ENCODE data around the gene PRKG1. TPM values are rescaled to one million over a fixed set of nuclear protein-coding genes. Genes with fewer than 3 reads are reported as not detected.
A peak's percentile ranks its signal among the peaks of the same experiment; 100 is the strongest.

The PRKG1 gene
- total and polyA plus RNA-seq, 2 experiments from 2014 or later = 10.7 to 21.8 TPM

DNA sequence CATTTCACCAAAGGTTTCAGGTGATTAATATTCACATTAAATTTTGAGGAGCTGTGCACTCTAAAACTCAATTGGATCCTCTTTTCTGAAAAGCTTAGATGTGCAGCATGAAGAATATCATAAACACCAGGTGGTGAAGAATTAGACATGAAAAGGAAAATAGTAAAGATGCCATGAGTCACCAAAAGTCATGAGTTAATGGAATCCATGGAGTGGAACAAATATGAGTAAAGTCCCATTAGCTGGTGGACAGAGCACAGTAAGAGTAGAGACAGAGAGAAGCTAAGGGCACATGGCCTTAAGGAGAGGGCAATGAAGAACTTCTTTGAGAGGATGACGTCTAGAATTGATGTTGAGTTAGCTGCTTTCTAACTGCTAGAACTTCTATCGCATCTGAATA is 353.5 kb downstream of the PRKG1 start:
- in situ Hi-C loops (cut with MboI) = no loop called here
- H3K9me2 ChIP-seq (ENCODE audit: insufficient read depth) = no peaks in the 10 kb centered on the region
- peaks cover 7% of the 10 kb centered on the region; the same call in 1 of the 2 replicates for H3K4me1 ChIP-seq (ENCODE audit: insufficient read depth)

DNA sequence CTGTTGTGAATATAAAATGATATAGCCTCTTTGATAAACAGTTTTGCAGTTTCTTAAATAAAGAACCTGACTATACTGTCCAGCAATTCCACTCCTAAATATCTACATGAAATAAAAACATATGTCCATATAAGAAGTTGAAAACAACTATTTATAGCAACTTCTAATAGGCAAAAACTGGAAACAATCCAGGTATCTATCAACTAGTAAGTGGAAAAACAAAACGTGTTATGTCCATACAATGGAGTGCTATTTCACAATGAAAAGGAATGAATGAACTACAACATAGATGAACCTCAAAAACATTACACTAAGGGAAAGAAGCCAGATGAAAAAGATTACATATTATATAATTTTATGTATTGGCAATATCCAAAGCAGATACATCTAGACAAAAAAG is 356.2 kb downstream of the PRKG1 start:
- Histone ChIP-seq H4K20me1 (ENCODE audit: insufficient read depth) (no peaks in the 10 kb centered on the region), H3K9ac (no peak overlapping the region), H3K4me1 (ENCODE audit: insufficient read depth) (peaks cover 1% of the 10 kb centered on the region; the same call in 1 of the 2 replicates), H3F3A (ENCODE audit: insufficient read depth) (no peaks in the 10 kb centered on the region), H3K27ac (no peak overlapping the region), H3K4me3 (no peak overlapping the region), H3K9me2 (ENCODE audit: insufficient read depth) (no peaks in the 10 kb centered on the region), H3K79me2 (ENCODE audit: insufficient read depth) (no peaks in the 10 kb centered on the region), H3K27me3 (replicated peaks; ENCODE audit: insufficient read depth) (no peaks in the 10 kb centered on the region), H3K4me2 (ENCODE audit: unreplicated experiment) (no peak overlapping the region), H3K9me3 (ENCODE audit: low read depth) (no peaks in the 10 kb centered on the region), H2AFZ (no peak overlapping the region), H3K36me3 (ENCODE audit: low read depth) (no peaks in the 10 kb centered on the region)
- DNase-seq = no peak
- in situ Hi-C loops (cut with MboI) = no loop called here
- 92 to 100% methylated on average over 1 of the region's 1 CpG for WGBS, 2 experiments (ENCODE audit: low coverage in 1 of 2, low lambda C conversion rate in 2 of 2, missing lambda C conversion rate in 2 of 2)
- TF ChIP-seq EZH2 (IDR thresholded peaks at IDR 0.05; ENCODE audit: insufficient read depth, poor library complexity, severe bottlenecking) = no peak
- no peak for TF ChIP-seq EZH2phosphoT487 (IDR thresholded peaks at IDR 0.05; ENCODE audit: insufficient read depth, low read depth)

More for the DNA sequence above, 353.5 kb downstream of the PRKG1 start:
- H3K4me3 ChIP-seq = no peak overlapping the region
- DNase-seq = peak; percentile 6
- H3K36me3 ChIP-seq (ENCODE audit: low read depth) = no peaks in the 10 kb centered on the region
- no peaks in the 10 kb centered on the region for H4K20me1 ChIP-seq (ENCODE audit: insufficient read depth)
- no peaks in the 10 kb centered on the region for H3K9me3 ChIP-seq (ENCODE audit: low read depth)
- H3K79me2 ChIP-seq (ENCODE audit: insufficient read depth) = no peaks in the 10 kb centered on the region
- no peak overlapping the region for H3K9ac ChIP-seq
- WGBS, 2 experiments (ENCODE audit: low coverage in 1 of 2, low lambda C conversion rate in 2 of 2, missing lambda C conversion rate in 2 of 2) = 96 to 100% methylated on average over 2 of the region's 2 CpGs
- H2AFZ ChIP-seq = no peak overlapping the region
- no peak for TF ChIP-seq EZH2phosphoT487 (IDR thresholded peaks at IDR 0.05; ENCODE audit: insufficient read depth, low read depth)
- TF ChIP-seq EZH2 (IDR thresholded peaks at IDR 0.05; ENCODE audit: insufficient read depth, poor library complexity, severe bottlenecking) = no peak
- peaks cover 7% of the 10 kb centered on the region; the same call in 1 of the 2 replicates for H3F3A ChIP-seq (ENCODE audit: insufficient read depth)
- no peak overlapping the region for H3K27ac ChIP-seq
- H3K27me3 ChIP-seq (replicated peaks; ENCODE audit: insufficient read depth) = no peaks in the 10 kb centered on the region
- H3K4me2 ChIP-seq (ENCODE audit: unreplicated experiment) = no peak overlapping the region

DNA sequence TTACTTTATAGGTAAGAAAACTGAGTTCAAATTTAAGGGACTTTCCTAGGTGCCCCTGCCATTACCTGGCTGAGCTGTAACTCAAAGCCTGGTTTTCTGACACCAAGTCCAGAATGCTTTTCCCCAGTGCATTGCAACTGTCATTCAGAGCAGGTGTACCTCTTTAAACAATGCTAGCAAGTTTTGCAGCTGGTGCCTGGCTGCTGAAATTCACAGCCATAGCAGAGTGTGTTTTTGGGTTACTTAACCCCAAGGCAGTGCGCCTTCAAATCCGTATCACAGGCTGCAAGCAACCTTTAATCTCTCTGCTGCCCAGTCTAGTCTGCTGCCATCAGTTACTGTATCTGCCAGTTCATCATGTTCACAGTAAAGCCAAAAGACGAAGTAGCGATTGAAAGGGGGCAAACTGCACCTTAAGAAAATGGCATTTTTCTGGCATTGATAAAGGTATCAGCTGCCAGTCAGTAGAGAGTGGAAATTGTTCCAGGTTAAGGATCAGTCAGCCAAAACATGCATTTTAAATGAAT is 359.7 kb downstream of the PRKG1 start:
- no peak for DNase-seq
- TF ChIP-seq EZH2 (IDR thresholded peaks at IDR 0.05; ENCODE audit: insufficient read depth, poor library complexity, severe bottlenecking) (no peak), EZH2phosphoT487 (IDR thresholded peaks at IDR 0.05; ENCODE audit: insufficient read depth, low read depth) (no peak)
- peaks cover 4% of the 10 kb centered on the region; the same call in 1 of the 2 replicates for H3K79me2 ChIP-seq (ENCODE audit: insufficient read depth)
- H3K36me3 ChIP-seq (ENCODE audit: low read depth) = no peaks in the 10 kb centered on the region
- no peak overlapping the region for H3K4me2 ChIP-seq (ENCODE audit: unreplicated experiment)
- no peaks in the 10 kb centered on the region for H4K20me1 ChIP-seq (ENCODE audit: insufficient read depth)
- H3F3A ChIP-seq (ENCODE audit: insufficient read depth) = no peaks in the 10 kb centered on the region
- WGBS, 2 experiments (ENCODE audit: low coverage in 1 of 2, low lambda C conversion rate in 2 of 2, missing lambda C conversion rate in 2 of 2) = 99% methylated on average over 4 of the region's 4 CpGs
- no peaks in the 10 kb centered on the region for H3K9me2 ChIP-seq (ENCODE audit: insufficient read depth)
- no peak overlapping the region for H3K9ac ChIP-seq
- H2AFZ ChIP-seq = no peak overlapping the region
- H3K27me3 ChIP-seq (replicated peaks; ENCODE audit: insufficient read depth) = no peaks in the 10 kb centered on the region
- H3K27ac ChIP-seq = no peak overlapping the region
- in situ Hi-C loops (cut with MboI) = no loop called here
- H3K4me1 ChIP-seq (ENCODE audit: insufficient read depth) = no peaks in the 10 kb centered on the region
- no peak overlapping the region for H3K4me3 ChIP-seq
- H3K9me3 ChIP-seq (ENCODE audit: low read depth) = no peaks in the 10 kb centered on the region

DNA sequence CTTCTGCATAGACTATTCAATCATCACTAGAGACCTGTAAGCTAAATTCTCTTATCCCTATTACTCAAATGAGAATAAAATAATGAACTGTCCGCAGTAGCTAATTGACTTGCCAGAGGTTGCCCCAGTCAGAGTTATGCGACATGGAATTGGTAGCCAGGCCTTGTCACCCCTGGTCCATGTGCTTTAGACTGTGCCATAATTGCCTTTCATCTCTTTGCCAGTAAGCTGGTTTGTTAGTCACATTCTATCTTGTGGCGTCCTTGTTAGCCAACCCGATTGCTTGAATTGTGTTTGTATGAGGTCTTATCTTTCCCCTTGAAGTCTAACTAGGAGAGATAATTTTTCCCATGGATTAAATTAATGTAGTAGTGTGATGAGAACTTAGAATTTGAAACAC is 362.5 kb downstream of the PRKG1 start:
- Histone ChIP-seq H4K20me1 (ENCODE audit: insufficient read depth) (no peaks in the 10 kb centered on the region), H3K4me3 (no peak overlapping the region), H3K9me3 (ENCODE audit: low read depth) (no peaks in the 10 kb centered on the region), H3K4me2 (ENCODE audit: unreplicated experiment) (no peak overlapping the region), H3K27ac (no peak overlapping the region), H2AFZ (no peak overlapping the region), H3K79me2 (ENCODE audit: insufficient read depth) (peaks cover 4% of the 10 kb centered on the region; the same call in 1 of the 2 replicates), H3K36me3 (ENCODE audit: low read depth) (no peaks in the 10 kb centered on the region), H3K9ac (no peak overlapping the region), H3K4me1 (ENCODE audit: insufficient read depth) (no peaks in the 10 kb centered on the region), H3K9me2 (ENCODE audit: insufficient read depth) (no peaks in the 10 kb centered on the region), H3F3A (ENCODE audit: insufficient read depth) (no peaks in the 10 kb centered on the region), H3K27me3 (replicated peaks; ENCODE audit: insufficient read depth) (no peaks in the 10 kb centered on the region)
- DNase-seq = no peak
- in situ Hi-C loops (cut with MboI) = no loop called here
- TF ChIP-seq EZH2phosphoT487 (IDR thresholded peaks at IDR 0.05; ENCODE audit: insufficient read depth, low read depth) = no peak
- TF ChIP-seq EZH2 (IDR thresholded peaks at IDR 0.05; ENCODE audit: insufficient read depth, poor library complexity, severe bottlenecking) = no peak
- WGBS, 2 experiments (ENCODE audit: low coverage in 1 of 2, low lambda C conversion rate in 2 of 2, missing lambda C conversion rate in 2 of 2) = 97 to 98% methylated on average over 4 of the region's 4 CpGs

Data from GM23248 (cell line).